IPS-20b (cell line): ENCODE measurements around the gene SIAH1.
"Not testable (repeated sequence)": the region's sequence is repeated elsewhere in the genome, so short reads cannot be mapped to it uniquely, and the experiment has no call there.

Experiments used
- H3K27ac ChIP-seq: one replicate; pipeline ENCODE4 v1.5.1; 2013; ENCODE audit warnings: low read length
- H3K27me3 ChIP-seq: 2 replicates; pipeline ENCODE4 v1.6.1; 2013; ENCODE audit warnings: mild to moderate bottlenecking, low read length, inconsistent platforms; ENCODE audit not compliant: insufficient read depth
- H3K36me3 ChIP-seq: 2 replicates; pipeline ENCODE4 v1.6.1; 2013; ENCODE audit warnings: low read depth, mild to moderate bottlenecking, inconsistent platforms, low read length, moderate library complexity; ENCODE audit not compliant: insufficient read depth
- H3K4me1 ChIP-seq: 2 replicates; pipeline ENCODE4 v1.6.1; 2013; ENCODE audit warnings: mild to moderate bottlenecking, control low read depth, inconsistent platforms, low read length, moderate library complexity; ENCODE audit not compliant: insufficient read depth
- H3K4me3 ChIP-seq: 2 replicates; pipeline ENCODE4 v1.5.1; 2013; ENCODE audit warnings: mild to moderate bottlenecking, low read length, inconsistent platforms
- H3K9ac ChIP-seq: 2 replicates; pipeline ENCODE4 v1.6.1; 2013; ENCODE audit warnings: low read depth, mild to moderate bottlenecking, inconsistent platforms, low read length, moderate library complexity
- H3K9me3 ChIP-seq: 2 replicates; pipeline ENCODE4 v1.6.1; 2013; ENCODE audit warnings: mild to moderate bottlenecking, low read depth, low read length, inconsistent platforms; ENCODE audit not compliant: insufficient read depth

The SIAH1 gene

GRCh38 chr16:48361540-48362144, 23.6 kb downstream of the SIAH1 start:
- peaks cover 26% of the 10 kb centered on the region for H3K36me3 ChIP-seq
- peaks cover 12% of the 10 kb centered on the region; the same call in 1 of the 2 replicates for H3K4me1 ChIP-seq
- no peak overlapping the region for H3K9ac ChIP-seq
- no peak overlapping the region for H3K4me3 ChIP-seq
- H3K27ac ChIP-seq, result no peak overlapping the region
- no peaks in the 10 kb centered on the region for H3K27me3 ChIP-seq
- H3K9me3 ChIP-seq, result no peaks in the 10 kb centered on the region

- H3K9me3 ChIP-seq, result no peaks in the 10 kb centered on the region
- no peak overlapping the region for H3K9ac ChIP-seq
- H3K36me3 ChIP-seq, result peaks cover 28% of the 10 kb centered on the region
- H3K27me3 ChIP-seq, result no peaks in the 10 kb centered on the region
- H3K27ac ChIP-seq, result no peak overlapping the region
- no peak overlapping the region for H3K4me3 ChIP-seq
- peaks cover 10% of the 10 kb centered on the region; the same call in 1 of the 2 replicates for H3K4me1 ChIP-seq
Measured at GRCh38 chr16:48361012-48361411, 24.2 kb downstream of the SIAH1 start.

GRCh38 chr16:48359983-48360382, 25.2 kb downstream of the SIAH1 start:
- H3K36me3 ChIP-seq, result peaks cover 28% of the 10 kb centered on the region
- no peaks in the 10 kb centered on the region for H3K9me3 ChIP-seq
- H3K4me3 ChIP-seq, result no peak overlapping the region
- no peak overlapping the region for H3K27ac ChIP-seq
- no peak overlapping the region for H3K9ac ChIP-seq
- H3K4me1 ChIP-seq, result 0 out of 2 replicates have a peak, but pooled peaks cover 5% of the 10 kb centered on the region
- H3K27me3 ChIP-seq, result no peaks in the 10 kb centered on the region

GRCh38 chr16:48358419-48358818, 26.8 kb downstream of the SIAH1 start:
- H3K9me3 ChIP-seq, result no peaks in the 10 kb centered on the region
- no peaks in the 10 kb centered on the region; the same call in 1 of the 2 replicates for H3K4me1 ChIP-seq
- no peaks in the 10 kb centered on the region for H3K27me3 ChIP-seq
- H3K27ac ChIP-seq, result no peak overlapping the region
- H3K4me3 ChIP-seq, result no peak overlapping the region
- H3K36me3 ChIP-seq, result peaks cover 28% of the 10 kb centered on the region
- H3K9ac ChIP-seq, result no peak overlapping the region

- no peak overlapping the region for H3K27ac ChIP-seq
- no peaks in the 10 kb centered on the region for H3K9me3 ChIP-seq
- H3K4me1 ChIP-seq, result no peaks in the 10 kb centered on the region; the same call in 1 of the 2 replicates
- H3K9ac ChIP-seq, result no peak overlapping the region
- H3K36me3 ChIP-seq, result peaks cover 33% of the 10 kb centered on the region
- H3K27me3 ChIP-seq, result no peaks in the 10 kb centered on the region
- no peak overlapping the region for H3K4me3 ChIP-seq
Measured at GRCh38 chr16:48356633-48357376, 28.4 kb downstream of the SIAH1 start.

- Histone ChIP-seq H3K4me1 (no peaks in the 10 kb centered on the region; the same call in 1 of the 2 replicates), H3K9ac (no peak overlapping the region), H3K36me3 (peaks cover 39% of the 10 kb centered on the region), H3K9me3 (no peaks in the 10 kb centered on the region), H3K4me3 (no peak overlapping the region), H3K27ac (no peak overlapping the region), H3K27me3 (no peaks in the 10 kb centered on the region)
Measured at GRCh38 chr16:48354877-48355855, 30.0 kb downstream of the SIAH1 start.

- not testable (repeated sequence) for H3K9me3 ChIP-seq, H3K4me3 ChIP-seq
- H3K36me3 ChIP-seq, result peaks cover 40% of the 10 kb centered on the region
Measured at GRCh38 chr16:48354385-48354784, 30.8 kb downstream of the SIAH1 start.

GRCh38 chr16:48353565-48354163, 31.5 kb downstream of the SIAH1 start:
- Histone ChIP-seq H3K36me3 (peaks cover 39% of the 10 kb centered on the region), H3K9me3 (no peaks in the 10 kb centered on the region), H3K27ac (no peak overlapping the region), H3K4me3 (no peak overlapping the region), H3K9ac (no peak overlapping the region), H3K27me3 (no peaks in the 10 kb centered on the region), H3K4me1 (no peaks in the 10 kb centered on the region; the same call in 1 of the 2 replicates)

More at GRCh38 chr16:48354385-48354784, 30.8 kb downstream of the SIAH1 start:
- H3K9ac ChIP-seq, H3K27ac ChIP-seq, H3K27me3 ChIP-seq, H3K4me1 ChIP-seq: not testable (repeated sequence)

- H3K27ac ChIP-seq, result no peak overlapping the region
- H3K36me3 ChIP-seq, result peaks cover 41% of the 10 kb centered on the region
- no peaks in the 10 kb centered on the region for H3K9me3 ChIP-seq
- no peaks in the 10 kb centered on the region; the same call in 1 of the 2 replicates for H3K4me1 ChIP-seq
- H3K4me3 ChIP-seq, result no peak overlapping the region
- H3K9ac ChIP-seq, result no peak overlapping the region
- no peaks in the 10 kb centered on the region for H3K27me3 ChIP-seq
Measured at GRCh38 chr16:48352648-48353390, 32.4 kb downstream of the SIAH1 start.

- H3K27me3 ChIP-seq, result no peaks in the 10 kb centered on the region
- no peak overlapping the region for H3K9ac ChIP-seq
- peaks cover 39% of the 10 kb centered on the region for H3K36me3 ChIP-seq
- H3K4me3 ChIP-seq, result no peak overlapping the region
- no peaks in the 10 kb centered on the region for H3K9me3 ChIP-seq
- no peaks in the 10 kb centered on the region; the same call in 1 of the 2 replicates for H3K4me1 ChIP-seq
- no peak overlapping the region for H3K27ac ChIP-seq
Measured at GRCh38 chr16:48350736-48351135, 34.5 kb downstream of the SIAH1 start.
